MCF 10A (cell line): ENCODE measurements around the gene AHCY. TPM values are rescaled to one million over a fixed set of nuclear protein-coding genes. Genes with fewer than 3 reads are reported as not detected.
A peak's percentile ranks its signal among the peaks of the same experiment; 100 is the strongest.
"Not testable (repeated sequence)": the region's sequence is repeated elsewhere in the genome, so short reads cannot be mapped to it uniquely, and the experiment has no call there.

Experiments
- BruUV-seq: library from RNA; stranded (reverse); fragments of 400-500 nt; replicated peaks from 2 replicates; lab custom pipeline; 2021; lab: Mats Ljungman, UMichigan
- CTCF ChIA-PET: fragments of 300-600 bp; sonication (Branson Sonifier 250); formaldehyde crosslinking; extraction: SDS; loops from one replicate; lab custom pipeline; 2021; ENCODE audit warnings: antibody characterized with exemption, inconsistent platforms; lab: Yijun Ruan, JAX
- POLR2A ChIA-PET: fragments of 300-600, 350-650 bp; sonication (Branson Sonifier 250); formaldehyde crosslinking; extraction: SDS; loops from one replicate; lab custom pipeline; 2020; ENCODE audit warnings: antibody characterized with exemption, inconsistent platforms; lab: Yijun Ruan, JAX
- DNase-seq: peaks from one replicate; pipeline ENCODE4 v3.0.0-alpha.2; 2018; ENCODE audit not compliant: unreplicated experiment
- H3K27ac Mint-ChIP-seq: one replicate; pipeline ENCODE4 v1.8.0; 2022; ENCODE audit warnings: mild to moderate bottlenecking, low read depth, mixed read lengths; ENCODE audit not compliant: unreplicated experiment
- H3K27me3 Mint-ChIP-seq: one replicate; pipeline ENCODE4 v1.8.0; 2022; ENCODE audit warnings: mixed read lengths; ENCODE audit not compliant: insufficient read depth, unreplicated experiment
- H3K36me3 Mint-ChIP-seq: one replicate; pipeline ENCODE4 v1.8.0; 2022; ENCODE audit warnings: mild to moderate bottlenecking, moderate library complexity, mixed read lengths; ENCODE audit not compliant: insufficient read depth, unreplicated experiment
- H3K4me1 Mint-ChIP-seq: one replicate; pipeline ENCODE4 v1.8.0; 2022; ENCODE audit warnings: mixed read lengths; ENCODE audit not compliant: insufficient read depth, unreplicated experiment
- H3K4me3 Mint-ChIP-seq: one replicate; pipeline ENCODE4 v1.8.0; 2022; ENCODE audit warnings: mild to moderate bottlenecking, moderate library complexity, mixed read lengths; ENCODE audit not compliant: unreplicated experiment
- H3K9me3 Mint-ChIP-seq: one replicate; pipeline ENCODE4 v1.8.0; 2022; ENCODE audit warnings: mixed read lengths; ENCODE audit not compliant: unreplicated experiment
- intact Hi-C: fragments of 100-400 bp; cut with micrococcal nuclease; formaldehyde crosslinking; loops from 2 replicates; pipeline ENCODE4 v1.14.1; 2022
- total RNA-seq: library from RNA; stranded (reverse); gene quantifications from 2 replicates; pipeline ENCODE4 v1.2.3, GENCODE V29; 2022
- TF ChIP-seq, protein P1 (sequence below): fragments of 200-600 bp; IDR thresholded peaks from one replicate; pipeline ENCODE4 v1.8.0; 2022; ENCODE audit warnings: antibody characterized with exemption, mild to moderate bottlenecking; ENCODE audit not compliant: unreplicated experiment

The AHCY gene
- total RNA-seq, 1 experiment from 2014 or later = 175 TPM

DNA sequence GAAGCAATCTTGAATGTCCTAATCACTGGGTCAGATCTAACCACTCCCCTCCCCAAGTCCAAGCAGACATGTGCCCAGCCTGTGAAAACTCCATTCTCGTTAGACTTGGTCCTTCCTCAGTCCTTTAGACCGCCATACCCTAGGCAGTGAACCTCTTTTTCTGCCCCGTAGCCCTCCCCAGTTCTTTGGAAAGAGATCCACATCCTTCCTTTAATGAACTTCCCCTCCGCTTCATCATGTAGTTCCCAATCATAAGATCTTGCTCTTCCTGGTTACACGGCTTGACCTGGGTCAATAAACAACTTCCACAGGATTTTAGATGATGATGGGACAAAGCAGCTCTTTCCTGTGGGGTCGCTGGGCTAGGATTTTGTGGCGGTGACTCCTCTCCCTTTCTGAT lies 9.6 kb downstream of the AHCY start:
- DNase-seq = no peak
- Mint-ChIP-seq H3K27ac (no peak overlapping the region), H3K27me3 (no peaks in the 10 kb centered on the region), H3K36me3 (peaks cover 67% of the 10 kb centered on the region), H3K4me3 (no peak overlapping the region), H3K4me1 (peaks cover 5% of the 10 kb centered on the region), H3K9me3 (no peaks in the 10 kb centered on the region)
- TF ChIP-seq, protein P1, sequence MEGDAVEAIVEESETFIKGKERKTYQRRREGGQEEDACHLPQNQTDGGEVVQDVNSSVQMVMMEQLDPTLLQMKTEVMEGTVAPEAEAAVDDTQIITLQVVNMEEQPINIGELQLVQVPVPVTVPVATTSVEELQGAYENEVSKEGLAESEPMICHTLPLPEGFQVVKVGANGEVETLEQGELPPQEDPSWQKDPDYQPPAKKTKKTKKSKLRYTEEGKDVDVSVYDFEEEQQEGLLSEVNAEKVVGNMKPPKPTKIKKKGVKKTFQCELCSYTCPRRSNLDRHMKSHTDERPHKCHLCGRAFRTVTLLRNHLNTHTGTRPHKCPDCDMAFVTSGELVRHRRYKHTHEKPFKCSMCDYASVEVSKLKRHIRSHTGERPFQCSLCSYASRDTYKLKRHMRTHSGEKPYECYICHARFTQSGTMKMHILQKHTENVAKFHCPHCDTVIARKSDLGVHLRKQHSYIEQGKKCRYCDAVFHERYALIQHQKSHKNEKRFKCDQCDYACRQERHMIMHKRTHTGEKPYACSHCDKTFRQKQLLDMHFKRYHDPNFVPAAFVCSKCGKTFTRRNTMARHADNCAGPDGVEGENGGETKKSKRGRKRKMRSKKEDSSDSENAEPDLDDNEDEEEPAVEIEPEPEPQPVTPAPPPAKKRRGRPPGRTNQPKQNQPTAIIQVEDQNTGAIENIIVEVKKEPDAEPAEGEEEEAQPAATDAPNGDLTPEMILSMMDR = no peak
- no TSS peak for BruUV-seq
- intact Hi-C loops = no loop called here
- CTCF ChIA-PET = interaction anchor here (0.6 to 0.9 kb wide), 4 partner anchors 8 to 431 kb away, joined by 3 to 4 read pairs (median 3); no protein-coding TSS in a partner anchor
- POLR2A ChIA-PET = interaction anchor here (0.6 kb wide), 1 partner anchor 14 kb away, joined by 3 read pairs; no protein-coding TSS in a partner anchor

DNA sequence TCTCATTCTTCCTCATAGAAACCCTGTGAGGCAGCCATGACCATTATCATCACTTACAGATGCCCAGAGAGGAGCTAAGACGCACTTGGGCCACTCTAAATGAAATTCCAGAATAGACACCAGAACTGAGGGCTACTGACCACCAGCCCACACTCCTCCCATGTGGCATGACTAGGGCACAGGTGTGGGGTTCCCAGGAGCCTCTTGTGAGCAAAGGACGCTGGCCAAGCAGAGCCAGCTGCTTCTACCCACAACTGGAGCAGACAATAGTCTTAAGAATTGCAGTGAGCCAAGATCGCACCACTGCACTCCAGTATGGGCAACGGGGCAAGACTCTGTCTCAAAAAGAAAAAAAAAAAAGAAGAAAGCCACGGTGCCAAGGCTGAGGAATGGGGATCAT lies 10.0 kb downstream of the AHCY start:
- H3K4me3 Mint-ChIP-seq = no peak overlapping the region
- peaks cover 70% of the 10 kb centered on the region for H3K36me3 Mint-ChIP-seq
- TF ChIP-seq, protein P1 = no peak
- peaks cover 5% of the 10 kb centered on the region for H3K4me1 Mint-ChIP-seq
- H3K27me3 Mint-ChIP-seq = no peaks in the 10 kb centered on the region
- BruUV-seq = no TSS peak
- POLR2A ChIA-PET = no interaction called here
- H3K27ac Mint-ChIP-seq = no peak overlapping the region
- CTCF ChIA-PET = interaction anchor here (0.6 to 0.9 kb wide), 5 partner anchors 8 to 178 kb away, joined by 3 to 4 read pairs (median 3); no protein-coding TSS in a partner anchor
- no peak for DNase-seq
- intact Hi-C loops = no loop called here
- no peaks in the 10 kb centered on the region for H3K9me3 Mint-ChIP-seq

DNA sequence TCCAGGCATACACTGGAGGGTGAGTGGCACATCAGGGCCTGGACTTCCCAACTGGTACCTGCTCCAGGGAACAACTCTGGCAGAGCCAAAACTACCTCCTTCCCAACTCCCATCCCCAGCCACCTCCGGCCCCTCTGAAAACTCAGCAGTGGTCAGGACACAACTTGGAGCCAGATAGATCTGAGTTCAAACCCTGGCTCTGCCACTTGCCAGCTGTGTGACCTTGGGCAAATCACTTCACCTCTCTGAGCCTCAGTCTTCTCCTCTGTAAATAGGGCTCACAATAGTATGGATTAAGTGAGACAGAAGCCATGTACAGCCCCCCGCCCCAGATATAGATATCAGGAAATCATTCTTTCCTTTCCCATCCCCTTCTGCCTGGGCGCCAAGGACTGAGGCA lies 10.7 kb downstream of the AHCY start:
- CTCF ChIA-PET = interaction anchor here (0.6 to 0.7 kb wide), 3 partner anchors 9 to 178 kb away, joined by 3 read pairs; no protein-coding TSS in a partner anchor

DNA sequence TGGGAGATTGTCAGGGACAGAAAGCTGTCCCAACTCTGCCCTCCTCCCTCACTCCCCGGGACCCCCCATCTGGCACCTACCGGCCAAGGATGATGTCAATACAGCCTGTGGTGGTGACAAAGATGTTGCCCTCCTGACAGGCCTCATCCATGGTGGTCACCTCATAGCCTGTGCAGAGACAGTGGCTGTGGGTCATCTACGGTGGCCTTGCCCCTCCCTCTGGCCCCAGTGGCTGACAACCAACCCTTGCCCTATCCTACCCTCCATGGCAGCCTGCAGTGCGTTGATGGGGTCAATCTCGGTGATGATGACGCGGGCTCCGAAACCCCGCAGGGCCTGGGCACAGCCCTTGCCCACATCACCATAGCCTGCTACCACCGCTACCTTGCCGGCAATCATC lies 12.7 kb downstream of the AHCY start:
- ChIA-PET POLR2A (interaction anchor here (1.6 kb wide), 1 partner anchor 12 kb away, joined by 5 read pairs; the partner anchor contains the start of gene AHCY), CTCF (interaction anchor here (1.1 to 2.5 kb wide), 2 partner anchors 23 to 100 kb away, joined by 8 to 10 read pairs; no protein-coding TSS in a partner anchor)
- H3K36me3 Mint-ChIP-seq = peaks cover 80% of the 10 kb centered on the region
- TF ChIP-seq, protein P1 = no peak
- no peak for DNase-seq
- intact Hi-C loops = no loop called here
- no peaks in the 10 kb centered on the region for H3K4me1 Mint-ChIP-seq
- H3K27me3 Mint-ChIP-seq = no peaks in the 10 kb centered on the region
- no peaks in the 10 kb centered on the region for H3K9me3 Mint-ChIP-seq
- no peak overlapping the region for H3K4me3 Mint-ChIP-seq
- peak overlapping the region; percentile 46 for H3K27ac Mint-ChIP-seq
- no TSS peak for BruUV-seq

More for the DNA sequence above, 10.7 kb downstream of the AHCY start:
- Mint-ChIP-seq H3K36me3 (peaks cover 70% of the 10 kb centered on the region), H3K4me1 (peaks cover 2% of the 10 kb centered on the region), H3K27ac (no peak overlapping the region), H3K27me3 (no peaks in the 10 kb centered on the region), H3K9me3 (no peaks in the 10 kb centered on the region), H3K4me3 (no peak overlapping the region)
- TF ChIP-seq, protein P1 = no peak
- no peak for DNase-seq
- intact Hi-C loops = no loop called here
- BruUV-seq = no TSS peak
- POLR2A ChIA-PET = no interaction called here

DNA sequence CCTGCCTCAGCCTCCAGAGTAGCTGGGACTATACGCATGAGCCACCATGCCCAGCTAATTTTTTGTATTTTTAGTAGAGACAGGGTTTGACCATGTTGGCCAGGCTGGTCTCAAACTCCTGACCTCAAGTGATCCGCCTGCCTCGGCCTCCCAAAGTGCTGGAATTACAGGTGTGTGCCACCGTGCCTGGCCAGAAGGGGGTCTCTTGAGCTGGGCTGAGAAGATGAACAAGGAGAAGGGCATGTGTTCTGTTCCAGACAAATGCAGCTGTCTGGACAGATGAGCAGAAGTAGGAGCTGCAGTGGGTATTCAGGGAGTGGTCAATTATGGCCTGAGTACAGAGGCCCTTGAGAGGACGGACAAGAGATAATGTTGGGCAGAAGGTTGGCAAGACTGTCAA lies 15.7 kb downstream of the AHCY start:
- POLR2A ChIA-PET, DNase-seq, H3K27me3 Mint-ChIP-seq, intact Hi-C loops, H3K27ac Mint-ChIP-seq, H3K9me3 Mint-ChIP-seq, H3K4me3 Mint-ChIP-seq, H3K4me1 Mint-ChIP-seq, BruUV-seq: not testable (repeated sequence)
- H3K36me3 Mint-ChIP-seq = peaks cover 83% of the 10 kb centered on the region
- CTCF ChIA-PET = interaction anchor here (0.6 to 1.8 kb wide), 2 partner anchors 14 to 31 kb away, joined by 3 to 8 read pairs; partner anchors contain the start of gene AHCY
